Ascending aorta (tissue), 2 donors: ENCODE data around the gene RPE. TPM values are rescaled to one million over a fixed set of nuclear protein-coding genes. Genes with fewer than 3 reads are reported as not detected.

Source experiments
- DNase-seq, 2 donors: peaks; one replicate each; pipeline ENCODE4 v3.0.0-alpha.2; 2019; ENCODE audit warnings: low spot score in 2 of 2
- H3K27ac ChIP-seq, 2 donors: fragments of 200-600 bp; sonication (generic); one replicate each; pipeline ENCODE4 v1.5.1; 2016 to 2017; ENCODE audit warnings: mild to moderate bottlenecking in 1 of 2
- H3K27me3 ChIP-seq: fragments of 200-600 bp; sonication (generic); one replicate; pipeline ENCODE4 v1.5.1; 2017
- H3K36me3 ChIP-seq, 2 donors: fragments of 200-600 bp; sonication (generic); one replicate each; pipeline ENCODE4 v1.5.1; 2016
- H3K4me1 ChIP-seq, 2 donors: fragments of 200-600 bp; sonication (generic); one replicate each; pipeline ENCODE4 v1.5.1; 2016 to 2017; ENCODE audit warnings: mild to moderate bottlenecking in 1 of 2
- H3K4me3 ChIP-seq, 2 donors: fragments of 200-600 bp; sonication (generic); one replicate each; pipeline ENCODE4 v1.5.1; 2016 to 2017; ENCODE audit warnings: mild to moderate bottlenecking in 1 of 2
- H3K9me3 ChIP-seq, 2 donors: fragments of 200-600 bp; sonication (generic); one replicate each; pipeline ENCODE4 v1.5.1; 2016
- CTCF ChIP-seq, 3 experiments: fragments of 200-600 bp in 2 of 3; fragments of 450-650 bp in 1 of 3; sonication (generic) in 2 of 3; IDR thresholded peaks; one replicate each; pipeline ENCODE4 v1.5.1; 2016 to 2019; ENCODE audit warnings: antibody characterized with exemption in 3 of 3, mild to moderate bottlenecking in 1 of 3, moderate library complexity in 1 of 3
- intact Hi-C: fragments of 100-400 bp; cut with DNase I; formaldehyde crosslinking; loops from one replicate; pipeline ENCODE4 v1.15.1; 2023
- total RNA-seq: library from RNA; depleted of rRNA; stranded (reverse); fragments of >200 nt; gene quantifications from one replicate; pipeline ENCODE4 v1.1.0, GENCODE V29; 2016

Gene RPE
- 45.0 TPM for total RNA-seq

GRCh38 chr2:210002158-210003157, at the start of gene RPE:
Gene RPE, plus strand, starts transcription at chr2:210002638. Its CDS starts 24 bp downstream, at chr2:210002662.
- DNase-seq = peak; percentile 81 to 97
- H3K4me3 ChIP-seq = peak within 1 kb of the TSS; percentile 87 to 91
- H3K27me3 ChIP-seq = no peaks in the 10 kb centered on the region
- peaks cover 0 to 29% of the 10 kb centered on the region in 2 donors for H3K4me1 ChIP-seq
- H3K9me3 ChIP-seq = no peaks in the 10 kb centered on the region
- intact Hi-C loops = loop anchor here (1.0 to 2.0 kb wide), 2 partner anchors 169 to 474 kb away; partner anchors contain the start of genes KANSL1L and LANCL1
- TF ChIP-seq CTCF (IDR thresholded peaks at IDR 0.05) = no peak
- peak within 1 kb of the TSS; percentile 66 to 67 for H3K27ac ChIP-seq
- no peaks in the 10 kb centered on the region for H3K36me3 ChIP-seq

- DNase-seq = no peak
- Histone ChIP-seq H3K27me3 (no peaks in the 10 kb centered on the region), H3K9me3 (no peaks in the 10 kb centered on the region), H3K4me3 (no peak overlapping the region), H3K36me3 (no peaks in the 10 kb centered on the region), H3K4me1 (no peaks in the 10 kb centered on the region), H3K27ac (no peak overlapping the region)
- intact Hi-C loops = no loop called here
- TF ChIP-seq CTCF (IDR thresholded peaks at IDR 0.05) = no peak
These were observed 46.2 kb upstream of the RPE start for GRCh38 chr2:209956271-209956670.

GRCh38 chr2:209958016-209958415, 44.4 kb upstream of the RPE start:
- Histone ChIP-seq H3K36me3 (no peaks in the 10 kb centered on the region), H3K4me1 (no peaks in the 10 kb centered on the region), H3K27me3 (no peaks in the 10 kb centered on the region), H3K27ac (no peak overlapping the region), H3K9me3 (no peaks in the 10 kb centered on the region), H3K4me3 (no peak overlapping the region)
- intact Hi-C loops = no loop called here
- DNase-seq = no peak
- no peak for TF ChIP-seq CTCF (IDR thresholded peaks at IDR 0.05)

- DNase-seq = no peak
- Histone ChIP-seq H3K36me3 (no peaks in the 10 kb centered on the region), H3K4me3 (no peak overlapping the region), H3K9me3 (no peaks in the 10 kb centered on the region), H3K27ac (no peak overlapping the region), H3K4me1 (no peaks in the 10 kb centered on the region), H3K27me3 (no peaks in the 10 kb centered on the region)
- intact Hi-C loops = loop anchor here (5.0 kb wide), 1 partner anchor 628 kb away; no protein-coding TSS in a partner anchor
- no peak for TF ChIP-seq CTCF (IDR thresholded peaks at IDR 0.05)
These were observed 42.4 kb upstream of the RPE start for GRCh38 chr2:209960045-209960444.

- intact Hi-C loops = loop anchor here (5.0 kb wide), 1 partner anchor 629 kb away; no protein-coding TSS in a partner anchor
- peak in 2 of 3 experiments; percentile 48 to 57 for TF ChIP-seq CTCF (IDR thresholded peaks at IDR 0.05)
- H3K9me3 ChIP-seq = no peaks in the 10 kb centered on the region
- no peak overlapping the region for H3K4me3 ChIP-seq
- H3K27me3 ChIP-seq = no peaks in the 10 kb centered on the region
- peak in 1 of 2 donors; percentile 64 for DNase-seq
- no peak overlapping the region for H3K27ac ChIP-seq
- H3K4me1 ChIP-seq = no peaks in the 10 kb centered on the region
- H3K36me3 ChIP-seq = no peaks in the 10 kb centered on the region
These were observed 41.5 kb upstream of the RPE start for GRCh38 chr2:209960676-209961630.
